ENCODE data around the gene MOB2.

Gene MOB2

DNA sequence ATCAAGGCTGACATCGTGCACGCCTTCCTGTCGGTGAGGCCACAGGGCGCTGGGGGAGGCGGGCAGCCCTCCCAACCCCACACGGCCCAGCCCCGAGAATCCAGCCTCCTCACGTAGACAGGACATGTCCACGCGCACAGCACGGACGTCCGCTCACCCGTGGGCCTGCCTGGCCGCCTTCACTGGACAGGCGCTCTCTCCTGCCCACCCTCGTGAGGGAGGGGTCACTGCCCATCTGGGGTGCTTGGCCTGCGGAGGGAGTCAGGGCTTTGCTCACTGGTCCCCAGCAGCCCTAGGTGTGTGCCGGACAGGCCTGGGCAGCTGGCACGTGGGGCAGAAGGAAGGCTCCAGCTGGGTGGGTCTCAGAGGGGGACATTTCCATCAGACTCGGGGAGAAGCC lies 32.0 kb downstream of the MOB2 start:
- no peak for DNase-seq

DNA sequence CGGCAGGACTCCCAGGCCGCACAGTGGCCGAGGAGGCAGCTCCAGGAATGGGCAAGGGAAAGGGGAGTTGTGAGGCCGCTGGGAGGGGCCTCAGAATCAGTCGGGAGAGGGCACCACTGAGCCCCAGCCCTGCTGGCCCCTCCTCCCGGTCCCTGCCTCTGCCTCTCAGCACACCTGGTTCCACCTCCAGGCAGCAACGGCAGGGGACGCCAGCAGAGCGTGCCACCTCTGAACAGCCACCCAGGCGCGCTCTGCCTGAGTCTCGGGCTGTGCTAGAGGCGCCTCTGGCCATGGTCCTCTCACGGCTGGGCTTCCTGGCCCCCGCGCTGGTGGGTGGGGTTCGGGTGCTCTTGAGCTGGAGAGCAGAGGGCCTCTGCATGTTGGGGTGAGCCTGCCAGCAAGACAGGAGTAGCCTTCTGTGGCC lies 33.0 kb downstream of the MOB2 start:
- DNase-seq: no peak

DNA sequence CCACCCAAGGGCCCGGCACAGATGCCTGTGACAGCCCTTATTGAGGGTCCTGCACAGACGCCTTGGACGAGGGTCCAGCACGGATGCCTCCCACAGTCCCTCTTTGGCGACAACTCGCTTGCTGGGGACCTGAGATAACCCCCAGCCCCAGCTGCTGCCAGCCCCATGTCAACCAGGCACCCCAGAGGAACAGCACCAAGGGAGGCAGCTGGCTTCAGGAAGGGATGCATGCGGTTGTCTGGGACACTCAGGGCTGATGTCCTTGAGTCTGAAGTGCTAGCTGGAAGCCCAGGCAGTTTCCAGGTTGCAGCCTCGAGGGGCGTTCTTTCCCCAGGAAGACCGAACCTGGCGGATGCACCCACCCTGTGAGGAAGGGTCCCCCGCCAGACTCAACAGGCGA lies 33.8 kb downstream of the MOB2 start:
- DNase-seq: no peak

DNA sequence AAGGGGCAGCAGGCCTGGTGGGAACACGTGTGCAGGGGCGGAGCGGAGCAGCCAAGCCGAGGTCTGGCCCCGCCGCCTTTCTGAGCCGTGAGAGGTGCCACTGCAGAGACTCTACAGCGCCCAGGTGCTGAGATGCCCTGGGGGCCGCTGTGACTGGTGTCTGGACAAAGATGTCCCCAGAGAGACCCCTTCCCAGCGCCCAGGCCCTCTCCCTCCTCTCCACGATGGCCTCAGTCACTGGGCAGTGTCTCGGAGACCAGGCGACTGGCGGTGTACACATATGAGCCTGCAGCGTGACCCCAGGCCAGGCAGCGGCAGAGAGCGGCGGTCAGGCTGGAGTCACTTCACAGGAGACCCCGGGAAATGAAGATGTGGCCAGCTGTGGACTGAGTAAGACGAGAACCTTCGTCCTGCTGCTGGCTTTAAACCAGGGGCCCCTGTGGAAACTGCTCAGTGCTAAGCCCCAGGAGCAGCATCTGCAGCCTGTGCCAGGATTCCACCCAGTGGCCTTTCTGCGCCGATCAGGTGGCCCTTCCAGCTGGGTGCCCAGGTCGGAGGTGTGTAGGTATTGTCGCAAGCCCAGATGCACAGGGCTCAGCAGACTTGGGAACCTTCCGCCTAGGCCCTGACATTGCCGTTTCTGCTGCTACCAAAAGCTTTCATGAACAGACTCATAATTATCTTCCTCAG lies 34.7 kb downstream of the MOB2 start:
- DNase-seq: no peak

DNA sequence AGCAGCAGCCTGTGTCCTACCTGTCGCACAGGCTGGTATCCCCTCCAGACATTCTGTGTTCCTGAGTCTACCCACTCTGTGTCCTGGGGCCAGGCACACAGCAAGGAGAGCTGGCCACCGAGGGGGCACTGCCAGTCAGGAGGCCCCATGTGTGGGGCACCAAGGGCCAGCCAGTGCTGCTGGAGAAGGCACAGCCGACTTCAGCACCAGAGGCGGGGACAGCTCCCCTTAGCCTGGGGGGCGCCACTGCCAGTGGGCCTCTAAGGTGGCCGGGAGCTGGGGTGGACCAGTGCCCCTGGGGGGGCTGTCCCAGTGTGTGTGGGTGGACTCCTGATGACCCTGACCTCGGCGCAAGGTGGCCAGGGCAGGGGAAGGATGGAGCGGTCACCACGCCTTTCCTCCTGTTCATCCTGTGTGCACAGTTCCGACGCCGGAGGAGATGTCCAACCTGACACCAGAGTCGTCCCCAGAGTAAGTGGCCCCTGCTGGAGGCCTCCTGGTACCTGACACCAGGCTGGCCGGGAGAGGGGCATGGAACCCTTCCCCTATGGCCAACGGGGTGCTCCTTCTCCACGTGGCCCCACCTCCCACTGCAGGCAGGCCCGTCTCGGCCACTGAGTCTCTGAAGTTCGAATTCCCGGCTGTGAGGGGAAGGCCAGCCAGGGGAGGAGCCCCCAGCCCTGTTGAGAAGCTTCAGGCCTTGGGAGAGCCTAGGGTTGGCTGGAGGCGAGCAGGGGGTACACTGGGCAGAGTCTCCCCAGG lies 35.4 kb downstream of the MOB2 start:
- DNase-seq: no peak

DNA sequence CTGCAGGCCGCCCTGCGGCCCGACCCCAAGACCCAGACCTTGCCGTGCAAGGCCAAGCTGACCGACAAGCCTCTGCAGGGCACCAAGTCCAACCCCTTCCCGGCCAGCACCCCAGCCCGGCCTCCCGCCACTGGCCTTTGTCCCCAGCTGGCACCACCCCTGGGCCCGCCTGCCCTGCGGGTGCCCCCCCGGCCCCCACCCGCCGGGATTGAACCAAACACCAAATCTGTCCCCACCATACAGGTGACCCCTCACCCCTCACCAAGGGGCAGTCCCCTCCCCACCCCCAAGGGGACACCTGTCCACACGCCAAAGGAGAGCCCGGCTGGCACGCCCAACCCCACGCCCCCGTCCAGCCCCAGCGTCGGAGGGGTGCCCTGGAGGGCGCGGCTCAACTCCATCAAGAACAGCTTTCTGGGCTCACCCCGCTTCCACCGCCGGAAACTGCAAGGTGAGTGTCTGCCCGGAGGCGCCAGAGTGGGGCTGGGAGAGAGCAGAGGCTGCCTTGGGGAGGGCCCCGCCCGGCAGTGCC lies 36.2 kb downstream of the MOB2 start:
- no peak for DNase-seq

DNA sequence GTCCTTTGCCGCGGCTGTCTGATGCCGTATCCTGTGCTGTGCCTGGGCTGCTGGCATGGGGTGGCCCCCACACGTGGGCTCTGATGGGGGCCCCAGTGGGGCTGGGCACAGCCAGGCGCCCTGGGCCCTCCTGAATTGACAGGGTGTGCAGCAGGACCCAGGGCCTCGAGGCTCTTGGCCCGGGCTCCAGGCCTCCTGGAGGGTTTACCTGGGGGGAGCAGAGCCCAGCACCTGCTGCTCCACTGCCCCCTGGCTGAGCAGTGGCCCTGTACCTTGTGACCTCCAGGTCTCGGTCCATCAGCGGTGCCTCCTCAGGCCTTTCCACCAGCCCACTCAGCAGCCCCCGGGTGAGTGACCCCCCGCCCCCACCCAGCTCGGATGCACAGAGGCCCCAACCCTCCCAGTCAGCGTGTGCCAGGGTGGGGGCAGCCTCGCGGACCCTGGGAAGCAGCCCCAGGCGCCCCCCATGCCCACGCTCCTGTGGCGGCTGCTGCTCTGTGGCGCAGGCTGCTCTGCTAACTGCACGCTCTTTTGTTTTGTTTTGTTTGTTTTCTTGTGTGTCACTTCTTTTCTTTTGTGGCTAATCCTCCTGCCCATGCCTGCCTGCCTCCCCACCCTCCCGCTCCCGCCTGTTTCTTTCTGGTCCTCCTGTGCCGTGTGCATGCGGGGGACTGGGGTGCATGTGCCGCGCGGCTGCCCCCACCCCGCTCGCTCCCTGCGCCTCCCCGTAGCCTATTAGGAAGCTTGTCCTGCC lies 36.9 kb downstream of the MOB2 start:
- DNase-seq: no peak

DNA sequence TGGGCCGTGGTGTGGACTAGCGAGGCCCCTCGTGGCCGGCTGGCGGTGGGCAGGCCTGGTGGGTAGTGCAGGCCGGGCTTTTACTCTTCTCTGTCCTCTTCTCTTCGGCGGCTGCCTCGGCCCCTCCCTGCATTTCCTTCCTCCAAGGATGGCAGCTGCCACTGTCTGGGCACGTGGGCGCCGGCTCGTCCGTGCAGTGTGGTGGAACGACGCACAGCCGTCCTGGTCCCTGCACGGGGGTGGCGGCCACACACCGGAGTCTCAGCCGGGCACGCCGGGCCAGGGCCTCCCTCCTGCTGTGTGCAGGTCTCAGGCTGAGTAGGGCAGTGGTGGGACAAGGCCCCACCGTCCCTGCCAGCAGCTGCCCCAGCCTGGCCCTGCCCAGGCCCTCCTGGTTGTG lies 37.7 kb downstream of the MOB2 start:
- no peak for DNase-seq

DNA sequence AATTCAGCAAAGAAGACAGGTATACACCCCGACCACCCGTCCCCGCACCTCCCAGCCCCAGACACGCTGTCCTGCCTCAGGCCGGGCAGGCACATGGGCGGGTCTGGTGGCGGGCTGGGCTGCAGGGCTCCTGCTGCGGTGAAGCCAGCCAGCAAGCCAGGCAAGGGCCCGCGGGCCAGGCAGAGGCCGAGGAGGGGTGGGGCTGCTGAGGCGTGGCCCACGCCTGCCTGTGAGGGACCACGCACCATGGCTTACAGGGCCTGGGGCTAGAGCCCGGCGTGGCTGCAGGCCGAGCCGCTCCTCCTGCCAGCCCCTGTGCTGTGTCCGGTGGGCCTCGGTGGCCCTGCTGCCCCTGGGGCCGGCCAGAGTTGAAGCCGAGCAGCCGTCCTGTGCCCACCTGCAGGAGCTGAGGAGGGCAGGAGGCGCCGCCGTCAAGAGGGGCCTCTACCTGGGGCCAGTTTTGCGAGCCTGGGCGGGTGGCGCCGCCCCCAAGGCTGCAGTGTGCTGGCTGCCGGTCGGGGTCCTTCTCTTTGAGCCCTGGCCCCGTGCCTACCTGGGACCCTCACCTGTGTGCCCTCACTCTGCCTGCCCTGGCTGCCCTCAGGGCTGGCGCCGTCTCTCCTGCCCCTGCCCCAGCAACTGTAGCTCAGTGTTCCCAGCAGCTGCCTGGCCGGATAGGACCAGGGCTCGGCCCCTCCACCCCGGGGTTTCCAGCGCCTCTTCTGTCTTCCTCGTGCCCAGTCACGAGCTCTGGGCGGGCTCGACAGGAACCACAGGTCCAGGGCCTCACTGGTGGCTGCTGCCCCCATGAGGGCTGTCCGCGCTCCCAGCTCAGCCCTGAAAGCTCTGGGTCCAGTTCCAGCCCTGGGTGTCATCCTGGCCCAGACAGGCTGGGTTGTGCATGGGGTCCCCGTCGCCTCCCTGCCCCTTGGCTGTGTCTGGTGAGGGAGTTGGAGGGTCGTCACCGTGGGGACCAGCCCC lies 38.4 kb downstream of the MOB2 start:
- no peak for DNase-seq

DNA sequence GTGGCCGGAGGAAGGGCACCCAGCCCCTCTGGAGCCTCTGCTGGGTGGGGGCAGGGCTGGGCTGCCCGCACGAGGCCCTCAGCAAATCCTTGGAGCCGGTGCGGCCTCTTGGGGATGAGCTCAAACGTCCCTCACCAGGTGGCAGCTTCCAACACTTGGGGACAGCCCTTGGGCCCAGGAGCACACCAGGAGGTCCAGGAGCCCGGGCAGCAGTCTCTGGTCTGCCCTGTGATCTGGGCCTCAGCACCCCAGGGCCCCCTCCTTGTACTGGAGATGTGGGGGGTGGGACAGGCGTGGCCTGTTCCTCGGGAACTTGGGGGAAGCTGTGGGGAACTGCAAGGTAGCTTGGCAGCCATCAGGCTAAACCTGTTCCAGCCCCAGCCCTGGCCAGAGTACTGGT lies 40.0 kb downstream of the MOB2 start:
- no peak for DNase-seq

DNA sequence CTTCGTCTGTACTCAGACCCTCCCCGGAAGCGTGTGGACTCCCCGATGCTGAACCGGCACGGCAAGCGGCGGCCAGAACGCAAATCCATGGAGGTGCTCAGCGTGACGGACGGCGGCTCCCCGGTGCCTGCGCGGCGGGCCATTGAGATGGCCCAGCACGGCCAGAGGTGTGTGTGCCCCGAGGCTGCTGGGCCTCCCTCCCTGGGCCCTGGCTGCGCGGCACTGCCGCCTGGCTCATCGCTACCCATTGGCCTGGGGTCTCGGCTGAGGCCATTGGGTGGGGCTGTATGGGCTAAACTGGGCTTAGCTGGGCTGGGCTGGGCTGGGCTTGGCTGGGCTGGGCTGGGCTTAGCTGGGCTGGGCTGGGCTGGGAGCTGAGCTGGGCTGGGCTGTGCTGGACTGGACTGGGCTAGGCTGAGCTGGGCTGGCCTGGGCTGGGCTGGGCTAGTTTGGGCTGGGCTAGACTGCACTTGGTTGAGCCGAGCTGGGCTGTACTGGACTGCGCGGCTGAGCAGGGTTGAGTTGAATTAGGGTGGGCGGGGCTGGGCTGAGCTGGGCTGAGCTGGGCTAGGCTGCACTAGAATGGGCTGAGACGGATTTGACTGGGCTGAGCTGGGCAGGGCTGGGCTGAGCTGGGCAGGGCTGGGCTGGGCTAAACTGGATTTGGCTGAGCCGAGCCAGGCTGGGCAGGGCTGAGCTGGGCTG lies 40.7 kb downstream of the MOB2 start:
- DNase-seq: no peak

DNA sequence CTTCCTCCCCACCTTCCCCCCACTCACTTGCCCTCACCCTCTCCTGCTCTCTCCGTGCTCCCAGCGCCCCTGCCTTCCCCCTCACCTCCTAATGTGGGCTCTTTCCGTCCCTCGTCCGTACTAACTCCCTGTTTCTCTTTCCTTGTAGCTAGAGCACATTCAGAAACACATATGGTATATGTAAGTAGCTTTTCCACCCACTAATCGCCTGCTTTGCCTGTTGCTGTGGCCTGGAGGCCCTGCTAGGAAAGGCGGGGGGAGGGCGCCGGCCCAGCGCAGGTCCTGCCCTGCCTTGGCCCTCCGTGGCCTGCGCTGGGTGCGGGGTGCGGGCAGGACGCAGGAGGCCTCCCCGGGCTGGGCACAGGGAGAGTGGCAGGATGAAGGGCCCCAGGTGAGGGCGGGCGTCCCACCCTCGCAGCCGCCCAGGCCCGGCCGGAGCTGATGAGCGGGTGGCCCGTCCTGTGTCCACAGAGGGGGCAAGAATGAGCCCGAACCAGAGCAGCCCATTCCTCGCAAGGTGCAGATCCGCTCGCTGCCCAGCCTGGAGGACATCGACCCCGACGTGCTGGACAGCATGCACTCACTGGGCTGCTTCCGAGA lies 41.7 kb downstream of the MOB2 start:
- DNase-seq: no peak

DNA sequence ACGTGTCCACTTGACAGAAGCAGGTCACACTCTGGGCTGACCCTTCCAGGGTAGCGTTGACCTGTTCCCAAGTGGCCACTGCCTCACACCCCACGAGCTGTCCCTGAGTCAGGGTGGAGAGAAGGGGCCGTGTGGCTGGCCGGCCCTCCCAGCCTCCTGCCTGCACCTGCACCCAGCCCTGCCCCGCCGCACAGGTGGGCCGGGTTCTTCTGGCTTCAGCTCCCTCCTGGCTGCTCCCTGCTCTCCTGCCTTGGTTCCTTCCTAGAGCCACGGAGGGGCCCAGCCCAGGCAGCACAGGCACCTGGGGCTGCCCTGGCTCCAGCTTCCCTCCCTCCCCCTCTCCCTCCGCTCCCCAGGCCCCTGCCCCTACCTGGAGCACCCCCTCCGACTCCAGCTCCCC lies 42.3 kb downstream of the MOB2 start:
- no peak for DNase-seq

DNA sequence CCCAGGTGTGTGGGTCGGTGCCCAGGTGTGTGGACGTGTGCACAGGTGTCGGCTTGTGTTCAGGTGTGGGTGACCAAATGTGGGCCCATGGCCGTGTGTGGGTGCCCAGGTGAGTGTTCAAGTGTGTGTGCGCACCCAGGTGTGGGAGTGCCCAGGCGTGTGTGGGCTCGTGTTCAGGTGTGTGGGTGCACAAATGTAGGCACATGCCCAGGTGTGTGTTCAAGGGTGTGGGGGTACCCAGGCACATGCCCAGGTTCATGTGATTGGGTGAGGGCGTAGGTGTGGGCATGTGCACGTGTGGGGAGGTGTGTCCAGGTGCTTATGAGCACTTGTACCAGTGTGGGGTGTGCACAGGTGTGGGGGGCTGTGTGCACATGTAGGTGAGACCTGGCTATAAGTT lies 42.8 kb downstream of the MOB2 start:
- no peak for DNase-seq

DNA sequence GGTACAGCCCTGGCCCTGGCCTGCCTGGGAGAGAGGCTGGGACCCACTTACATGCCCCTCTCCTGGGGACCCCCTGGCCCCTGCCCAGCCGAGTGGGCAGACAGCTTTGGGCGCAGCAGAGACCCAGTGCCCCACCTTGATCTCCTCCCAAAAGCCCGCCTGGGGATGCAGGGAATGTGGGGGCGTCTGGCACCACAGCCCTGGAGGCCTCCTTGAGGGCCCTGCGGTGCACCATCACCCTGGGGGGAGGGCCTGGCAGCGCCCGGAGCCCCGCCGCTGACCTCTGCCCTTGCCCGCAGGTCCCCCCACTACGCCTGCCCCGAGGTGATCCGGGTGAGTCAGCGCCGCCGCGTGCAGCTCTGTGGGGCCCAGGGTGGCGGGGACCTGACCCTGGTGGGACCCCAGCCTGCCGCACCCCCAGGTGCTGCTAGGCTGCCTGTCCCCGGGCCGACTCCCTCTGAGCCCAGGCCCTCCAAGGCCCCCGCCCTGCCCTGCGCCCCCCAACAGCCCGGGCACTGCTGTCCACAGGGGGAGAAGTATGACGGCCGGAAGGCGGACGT lies 43.7 kb downstream of the MOB2 start:
- no peak for DNase-seq

DNA sequence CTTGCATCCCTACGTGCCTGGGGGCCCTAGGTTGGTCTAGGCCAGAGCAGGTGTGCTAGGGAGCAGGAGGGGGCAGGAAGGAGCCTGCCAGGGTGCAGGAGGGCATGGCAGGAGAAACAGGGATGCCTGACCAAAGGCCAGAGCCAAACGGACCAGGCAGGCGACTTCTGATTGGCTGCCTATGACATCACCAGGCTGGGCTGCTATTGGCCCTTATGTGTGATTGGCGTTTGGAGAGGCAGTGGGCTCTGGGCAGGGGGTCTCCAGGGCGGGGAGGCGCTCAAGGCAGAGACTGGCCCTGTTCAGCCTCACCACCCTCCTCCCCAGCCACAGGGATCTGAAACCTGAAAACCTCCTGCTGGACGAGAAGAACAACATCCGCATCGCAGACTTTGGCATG lies 44.4 kb downstream of the MOB2 start:
- no peak for DNase-seq

DNA sequence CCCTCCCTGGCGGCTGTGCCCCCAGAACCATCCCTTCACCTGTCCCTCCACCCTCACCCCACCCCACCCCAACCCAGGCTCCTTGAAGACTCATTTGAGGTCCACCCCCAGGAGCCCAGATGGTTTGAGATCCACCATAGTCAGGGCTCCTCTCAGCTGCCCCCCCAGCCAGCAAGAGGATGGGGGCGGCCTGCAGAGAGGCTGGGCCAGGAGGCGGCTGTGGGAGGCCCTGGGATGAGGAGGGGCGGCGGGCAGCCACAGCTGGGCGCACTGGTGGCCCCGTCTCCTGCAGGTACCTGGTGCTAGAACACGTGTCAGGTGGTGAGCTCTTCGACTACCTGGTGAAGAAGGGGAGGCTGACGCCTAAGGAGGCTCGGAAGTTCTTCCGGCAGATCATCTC lies 46.1 kb downstream of the MOB2 start:
- no peak for DNase-seq

DNA sequence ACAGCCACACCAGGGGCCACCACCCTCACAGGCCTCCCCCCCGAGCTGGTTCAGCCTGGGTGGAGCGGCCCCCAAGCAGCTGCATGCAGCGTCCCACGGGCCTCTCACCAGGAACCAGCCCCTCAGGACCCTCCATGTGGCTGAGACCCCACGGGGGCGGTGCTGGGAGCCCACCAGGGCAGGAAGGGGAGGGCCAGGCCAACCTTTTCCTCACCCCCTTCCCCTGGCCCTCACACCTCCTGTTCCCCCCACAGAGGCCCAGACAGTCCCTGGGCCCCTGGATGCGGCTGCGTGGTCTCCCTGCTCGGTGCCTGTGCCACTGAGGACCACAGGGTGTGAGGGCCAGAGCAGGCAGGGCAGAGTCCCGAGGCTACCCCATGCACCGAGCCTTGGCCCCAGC lies 46.5 kb downstream of the MOB2 start:
- DNase-seq: no peak

DNA sequence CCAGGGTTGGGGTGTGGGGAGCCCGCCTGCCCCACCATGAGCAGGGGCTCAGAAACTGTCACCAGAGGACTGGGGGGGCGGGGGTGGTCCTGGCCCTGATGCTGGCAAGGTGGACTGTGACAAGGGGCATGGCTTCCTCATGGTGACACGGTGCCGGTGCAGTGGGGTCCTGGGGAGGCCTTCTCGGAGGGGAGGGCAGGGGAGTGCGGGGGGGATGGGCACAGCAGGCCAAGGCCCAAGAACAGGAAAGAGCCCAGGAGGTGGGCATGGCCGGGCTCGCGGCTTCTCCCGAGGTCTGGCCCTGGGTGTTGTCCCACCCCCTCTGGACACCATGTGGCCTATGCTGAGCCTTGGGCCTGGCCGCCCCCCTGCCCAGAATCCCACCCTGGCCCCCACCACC lies 47.2 kb downstream of the MOB2 start:
- no peak for DNase-seq

DNA sequence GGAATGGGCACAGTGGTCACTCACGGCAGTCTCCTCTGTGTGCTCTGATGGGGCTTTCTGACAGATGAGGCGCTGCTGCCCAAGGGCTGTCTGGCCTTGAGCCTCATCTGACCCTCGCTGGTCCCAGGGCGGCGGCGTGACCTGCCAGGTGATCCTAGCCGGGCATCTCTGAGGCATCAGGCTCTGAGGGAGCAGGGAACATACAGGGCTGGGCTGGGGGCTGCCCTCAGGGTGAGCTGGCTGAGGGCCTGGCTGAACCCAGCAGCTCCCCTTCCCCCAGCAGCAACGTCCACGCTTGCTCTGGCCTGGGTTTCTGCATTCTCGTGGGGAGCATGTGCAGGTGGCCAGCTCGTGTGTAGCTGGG lies 47.6 kb downstream of the MOB2 start:
- DNase-seq: no peak

DNA sequence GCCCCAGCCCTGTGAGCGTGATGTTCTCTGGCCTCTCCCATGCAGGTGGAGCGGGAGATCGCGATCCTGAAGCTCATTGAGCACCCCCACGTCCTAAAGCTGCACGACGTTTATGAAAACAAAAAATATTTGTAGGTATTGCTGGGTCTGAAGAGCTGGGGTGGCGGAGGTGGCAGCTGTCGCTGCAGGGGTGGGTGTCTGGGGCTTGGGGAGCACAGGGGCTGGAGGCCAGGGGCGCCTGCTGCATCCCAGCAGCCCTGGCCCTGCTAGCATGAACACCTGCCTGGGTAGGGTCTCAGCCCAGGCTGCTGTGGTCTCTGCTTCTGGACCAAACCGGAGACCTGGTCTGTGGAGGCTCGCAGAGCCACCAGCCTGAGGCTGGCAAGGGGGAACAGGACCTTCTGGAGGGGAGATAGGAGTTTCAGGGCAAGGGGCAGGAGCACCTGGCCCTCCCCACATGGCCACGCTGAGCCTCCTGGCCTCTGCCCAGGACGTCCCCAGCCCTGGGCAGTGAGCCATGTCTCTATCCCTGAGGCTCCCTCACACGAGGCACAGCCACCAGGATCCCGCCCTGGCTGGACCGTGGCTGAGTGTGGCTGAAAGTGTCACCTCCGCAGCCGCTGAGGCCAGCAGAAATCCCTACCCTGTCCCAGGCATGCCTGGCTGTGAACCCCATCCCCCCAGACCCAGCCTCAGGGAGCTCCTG lies 48.2 kb downstream of the MOB2 start:
- DNase-seq: no peak

Data from NCI-H1694 (cell line).